GM12873 (cell line): ENCODE data around the gene CHRDL1.

Experiments
- TF ChIP-seq, protein P1 (sequence below): IDR thresholded peaks from 2 replicates; pipeline ENCODE4 v1.5.1; 2012; ENCODE audit warnings: low read depth, mild to moderate bottlenecking, moderate library complexity, low read length, control low read depth; ENCODE audit not compliant: insufficient read depth; ENCODE audit errors: missing control alignments

The CHRDL1 gene

DNA sequence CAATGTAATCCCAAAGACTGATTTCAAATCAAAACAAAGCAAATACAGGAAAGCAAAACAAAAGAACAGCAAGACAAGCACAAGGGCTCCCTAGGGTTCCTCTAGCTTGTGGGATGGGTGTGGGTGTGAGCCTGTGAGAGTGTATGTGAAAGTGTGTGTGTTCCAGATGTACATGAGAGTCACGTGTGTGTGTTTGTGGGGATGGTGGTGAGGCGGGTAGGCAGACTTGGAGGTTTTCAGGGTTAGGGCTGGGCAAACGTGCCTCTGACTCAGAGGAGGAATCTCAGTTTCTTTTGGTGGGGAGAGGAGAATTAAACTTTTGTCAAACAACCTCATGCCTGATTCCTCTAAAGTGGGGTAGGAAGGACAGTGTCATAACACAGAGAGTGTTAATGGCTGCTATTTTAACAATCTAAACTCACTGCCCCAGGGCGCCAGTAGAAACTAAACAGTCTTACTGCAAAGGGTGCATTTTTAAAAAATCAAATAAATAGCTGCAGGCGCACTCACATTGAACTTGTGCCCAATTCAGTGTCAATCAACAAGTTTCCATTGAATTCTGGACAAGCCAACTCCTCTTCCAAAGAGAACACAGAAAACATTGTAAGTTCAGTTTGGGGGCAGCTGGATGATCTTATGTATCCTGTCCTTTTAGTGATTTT is 51.8 kb downstream of the CHRDL1 start:
- TF ChIP-seq, protein P1, sequence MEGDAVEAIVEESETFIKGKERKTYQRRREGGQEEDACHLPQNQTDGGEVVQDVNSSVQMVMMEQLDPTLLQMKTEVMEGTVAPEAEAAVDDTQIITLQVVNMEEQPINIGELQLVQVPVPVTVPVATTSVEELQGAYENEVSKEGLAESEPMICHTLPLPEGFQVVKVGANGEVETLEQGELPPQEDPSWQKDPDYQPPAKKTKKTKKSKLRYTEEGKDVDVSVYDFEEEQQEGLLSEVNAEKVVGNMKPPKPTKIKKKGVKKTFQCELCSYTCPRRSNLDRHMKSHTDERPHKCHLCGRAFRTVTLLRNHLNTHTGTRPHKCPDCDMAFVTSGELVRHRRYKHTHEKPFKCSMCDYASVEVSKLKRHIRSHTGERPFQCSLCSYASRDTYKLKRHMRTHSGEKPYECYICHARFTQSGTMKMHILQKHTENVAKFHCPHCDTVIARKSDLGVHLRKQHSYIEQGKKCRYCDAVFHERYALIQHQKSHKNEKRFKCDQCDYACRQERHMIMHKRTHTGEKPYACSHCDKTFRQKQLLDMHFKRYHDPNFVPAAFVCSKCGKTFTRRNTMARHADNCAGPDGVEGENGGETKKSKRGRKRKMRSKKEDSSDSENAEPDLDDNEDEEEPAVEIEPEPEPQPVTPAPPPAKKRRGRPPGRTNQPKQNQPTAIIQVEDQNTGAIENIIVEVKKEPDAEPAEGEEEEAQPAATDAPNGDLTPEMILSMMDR: no peak

DNA sequence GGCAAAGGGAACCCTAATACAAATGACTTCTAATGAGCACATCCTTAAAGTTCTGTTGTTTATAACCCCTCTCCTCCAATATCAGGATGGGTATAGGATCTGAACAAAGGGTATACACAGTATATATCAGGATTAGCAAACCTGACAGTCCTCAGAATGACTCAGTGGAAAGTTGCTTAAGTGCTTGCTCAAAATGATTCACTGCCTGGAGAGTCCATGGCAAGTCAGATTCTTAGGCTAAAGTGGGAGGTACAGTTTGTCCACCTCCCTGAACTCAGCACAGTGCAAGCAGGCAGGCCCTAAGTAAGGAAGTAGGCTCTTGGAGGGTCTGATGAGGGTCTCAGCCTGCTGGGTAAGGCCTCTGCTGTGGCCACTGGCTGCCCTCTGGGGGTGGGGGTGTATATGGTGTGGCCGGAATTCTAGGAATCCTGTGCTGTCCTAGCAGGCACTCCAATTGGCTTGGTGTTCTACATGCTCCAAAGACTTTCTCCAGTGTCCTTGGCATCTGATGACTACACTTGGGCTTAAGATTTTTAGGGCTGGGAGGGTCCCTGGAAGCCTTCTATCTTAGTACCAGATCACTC is 54.3 kb downstream of the CHRDL1 start:
- TF ChIP-seq, protein P1: no peak

DNA sequence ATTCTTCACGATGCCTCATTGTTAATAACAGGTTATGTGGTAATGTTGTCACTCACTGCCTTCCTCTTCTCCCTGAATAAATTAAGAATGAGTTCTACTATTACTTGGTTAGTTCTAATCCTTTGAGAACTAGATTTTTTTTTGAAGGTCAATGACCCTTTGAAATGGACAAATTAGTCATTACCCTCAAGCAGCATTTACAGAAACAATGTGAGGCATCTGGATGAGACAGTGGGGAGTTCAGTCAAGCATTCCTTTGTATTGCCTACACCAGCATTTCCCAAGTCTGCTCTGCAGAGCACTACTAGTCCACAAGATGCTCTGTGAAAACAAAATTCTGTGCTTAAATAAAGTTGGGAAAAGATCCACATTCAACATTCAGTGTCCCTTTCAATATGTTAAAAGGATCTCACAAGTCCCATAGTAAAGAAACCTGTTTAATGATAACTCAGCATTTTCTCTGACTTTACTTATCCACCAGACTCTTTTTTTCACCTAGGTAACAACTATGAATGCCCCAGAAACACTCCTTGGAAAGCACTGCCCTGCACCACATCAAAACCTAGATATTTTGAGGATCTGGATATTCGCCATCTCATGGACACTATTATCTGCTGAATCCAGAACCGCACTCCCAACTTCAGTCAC is 60.6 kb downstream of the CHRDL1 start:
- TF ChIP-seq, protein P1: no peak

DNA sequence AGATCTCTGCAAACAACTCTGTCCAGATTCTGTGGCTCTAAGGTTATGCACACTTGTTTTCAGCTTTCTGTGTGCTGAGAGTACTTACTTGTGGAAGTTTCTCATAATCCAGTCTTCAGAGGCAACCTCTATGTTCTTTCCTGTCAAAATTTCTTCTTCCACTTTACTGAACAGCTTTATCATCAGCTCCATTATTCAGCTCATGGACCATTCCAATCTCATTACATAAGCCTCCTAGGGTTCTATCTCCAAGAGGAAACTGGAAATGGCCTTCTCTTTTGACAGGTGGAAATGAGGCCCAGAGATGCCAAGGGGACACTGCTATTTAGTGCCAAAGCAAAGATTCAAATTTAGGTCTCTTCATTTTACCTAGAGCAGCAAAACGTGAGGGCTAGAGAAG is 61.3 kb downstream of the CHRDL1 start:
- TF ChIP-seq, protein P1: no peak

DNA sequence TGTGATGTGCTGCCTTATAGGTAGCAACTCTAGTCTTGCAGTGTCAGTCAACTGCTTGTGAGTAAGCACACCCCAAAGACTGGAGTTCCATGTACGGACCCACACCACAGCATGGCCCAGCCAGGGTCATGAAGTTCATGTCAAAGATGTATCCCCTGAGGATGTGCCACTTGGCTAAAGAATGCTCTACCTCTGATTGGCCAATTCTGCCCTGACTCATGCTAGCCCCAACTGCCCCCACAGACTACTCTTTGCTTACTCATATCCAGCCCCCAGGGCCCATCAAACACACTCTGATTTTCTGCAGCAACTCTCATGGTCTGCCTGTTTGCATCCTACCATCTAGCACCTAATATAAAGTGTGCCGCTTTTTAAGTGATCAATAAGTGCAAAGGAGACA is 62.5 kb downstream of the CHRDL1 start:
- TF ChIP-seq, protein P1: no peak

DNA sequence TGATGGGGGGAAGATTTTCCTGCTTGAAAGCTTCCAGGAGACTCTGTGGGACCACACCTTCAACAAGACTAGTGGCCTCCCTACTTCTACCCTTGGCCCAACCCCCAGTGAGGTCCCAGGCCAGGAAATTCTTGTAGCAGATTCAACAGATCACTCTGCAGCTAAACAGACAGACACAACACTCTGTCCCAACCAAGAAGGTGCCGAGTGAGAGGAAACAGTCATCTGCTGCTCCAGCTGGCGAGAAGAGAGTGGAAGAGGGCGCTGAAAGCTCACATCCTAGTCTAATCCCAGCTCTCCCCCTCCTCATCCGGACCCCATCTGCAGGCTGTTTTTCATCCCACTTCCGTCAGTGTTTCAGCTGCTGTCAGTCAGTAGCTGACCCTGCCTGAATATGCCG is 63.4 kb downstream of the CHRDL1 start:
- TF ChIP-seq, protein P1: no peak

DNA sequence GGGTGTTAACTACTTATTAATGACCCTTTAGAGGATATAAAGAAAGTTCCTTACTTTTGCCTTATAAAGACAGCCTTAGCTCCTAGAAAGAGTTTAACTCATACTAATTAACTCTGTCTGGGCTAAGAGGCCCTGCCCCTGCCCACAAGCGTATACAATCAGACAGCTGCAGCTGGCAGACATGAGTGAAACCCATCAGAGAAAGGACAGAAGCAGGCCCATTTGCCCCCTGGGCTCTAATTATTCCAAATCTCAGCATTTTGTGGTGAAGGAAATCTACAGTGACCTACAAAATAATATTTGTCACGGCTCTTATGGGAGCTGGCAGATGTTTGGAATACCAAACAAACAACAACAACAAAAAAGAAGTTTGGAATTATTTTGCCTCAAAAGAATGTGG is 71.8 kb downstream of the CHRDL1 start:
- TF ChIP-seq, protein P1: no peak
